Measurements from ENCODE around the gene NLGN1. TPM values are rescaled to one million over a fixed set of nuclear protein-coding genes. Genes with fewer than 3 reads are reported as not detected.
A peak's percentile ranks its signal among the peaks of the same experiment; 100 is the strongest.

Gene NLGN1
- total RNA-seq, 3 donors from 2014 or later, result 0.43 to 14.3 (median 2.0) TPM

- ATAC-seq (no peak), DNase-seq (no peak)
- H3K4me3 ChIP-seq, result no peak overlapping the region
- intact Hi-C loops (cut with DNase I, micrococcal nuclease), result no loop called here
- H3K4me1 ChIP-seq (ENCODE audit: low read depth), result no peaks in the 10 kb centered on the region
- TF ChIP-seq CTCF (IDR thresholded peaks at IDR 0.05), result no peak
- H3K36me3 ChIP-seq (ENCODE audit: low read depth), result no peaks in the 10 kb centered on the region
- no peaks in the 10 kb centered on the region for H3K9me3 ChIP-seq
Observed at GRCh38 chr3:173703771-173704170, 306.2 kb downstream of the NLGN1 start.

- intact Hi-C loops (cut with DNase I, micrococcal nuclease), result no loop called here
- H3K9me3 ChIP-seq, result no peaks in the 10 kb centered on the region
- TF ChIP-seq CTCF (IDR thresholded peaks at IDR 0.05), result no peak
- DNase-seq (no peak), ATAC-seq (no peak)
- no peaks in the 10 kb centered on the region for H3K36me3 ChIP-seq (ENCODE audit: low read depth)
- H3K4me3 ChIP-seq, result no peak overlapping the region
- no peaks in the 10 kb centered on the region for H3K4me1 ChIP-seq (ENCODE audit: low read depth)
Observed at GRCh38 chr3:173706630-173707029, 309.1 kb downstream of the NLGN1 start.

- Histone ChIP-seq H3K4me3 (no peak overlapping the region), H3K4me1 (ENCODE audit: low read depth) (no peaks in the 10 kb centered on the region), H3K9me3 (no peaks in the 10 kb centered on the region), H3K36me3 (ENCODE audit: low read depth) (no peaks in the 10 kb centered on the region)
- TF ChIP-seq CTCF (IDR thresholded peaks at IDR 0.05), result no peak
- intact Hi-C loops (cut with DNase I, micrococcal nuclease), result no loop called here
- no peak for ATAC-seq
- no peak for DNase-seq
Observed at GRCh38 chr3:173708191-173708590, 310.6 kb downstream of the NLGN1 start.

- intact Hi-C loops (cut with DNase I, micrococcal nuclease), result no loop called here
- TF ChIP-seq CTCF (IDR thresholded peaks at IDR 0.05), result no peak
Observed at GRCh38 chr3:173709026-173709425, 311.5 kb downstream of the NLGN1 start.

GRCh38 chr3:173711619-173712018 lies 314.1 kb downstream of the NLGN1 start:
- DNase-seq (no peak), ATAC-seq (peak; percentile 33)
- H3K9me3 ChIP-seq, result no peaks in the 10 kb centered on the region
- no peaks in the 10 kb centered on the region for H3K36me3 ChIP-seq (ENCODE audit: low read depth)
- H3K4me3 ChIP-seq, result no peak overlapping the region
- H3K4me1 ChIP-seq (ENCODE audit: low read depth), result no peaks in the 10 kb centered on the region
- intact Hi-C loops (cut with DNase I, micrococcal nuclease), result no loop called here
- TF ChIP-seq CTCF (IDR thresholded peaks at IDR 0.05), result no peak

More at GRCh38 chr3:173709026-173709425, 311.5 kb downstream of the NLGN1 start:
- no peaks in the 10 kb centered on the region for H3K4me1 ChIP-seq (ENCODE audit: low read depth)
- ATAC-seq (no peak), DNase-seq (no peak)
- H3K4me3 ChIP-seq, result no peak overlapping the region
- H3K36me3 ChIP-seq (ENCODE audit: low read depth), result no peaks in the 10 kb centered on the region
- H3K9me3 ChIP-seq, result no peaks in the 10 kb centered on the region

- no peak for DNase-seq
- H3K4me3 ChIP-seq, result no peak overlapping the region
- no peaks in the 10 kb centered on the region for H3K9me3 ChIP-seq
- TF ChIP-seq CTCF (IDR thresholded peaks at IDR 0.05), result no peak
- ATAC-seq, result no peak
- H3K4me1 ChIP-seq (ENCODE audit: low read depth), result no peaks in the 10 kb centered on the region
- H3K36me3 ChIP-seq (ENCODE audit: low read depth), result no peaks in the 10 kb centered on the region
- intact Hi-C loops (cut with DNase I, micrococcal nuclease), result no loop called here
Observed at GRCh38 chr3:173719585-173719984, 322.0 kb downstream of the NLGN1 start.
